ENCODE results near the gene FSD2. TPM values are rescaled to one million over a fixed set of nuclear protein-coding genes. Genes with fewer than 3 reads are reported as not detected.
A peak's percentile ranks its signal among the peaks of the same experiment; 100 is the strongest.

FSD2 gene
- total RNA-seq, 2 donors from 2014 or later: 47.7 to 94.3 TPM

DNA sequence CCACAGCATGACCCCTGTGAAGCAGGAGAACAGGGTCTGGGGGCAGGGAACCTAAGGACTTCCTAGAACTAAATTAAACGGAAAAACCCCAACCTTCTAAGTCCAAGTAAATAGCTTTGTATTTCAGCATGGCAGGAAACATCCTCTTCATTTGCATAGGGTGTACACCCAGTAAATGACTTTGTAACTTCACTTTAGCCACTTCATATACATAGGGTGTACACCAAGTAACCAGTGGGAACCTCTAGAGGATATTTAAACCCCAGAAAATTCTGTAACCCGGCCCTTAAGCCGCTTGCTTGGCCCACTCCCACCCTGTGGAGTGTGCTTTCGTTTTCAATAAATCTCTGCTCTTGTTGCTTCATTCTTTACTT is 41.8 kb downstream of the FSD2 start:
- intact Hi-C loops (cut with DNase I): no loop called here
- no peak for ATAC-seq

DNA sequence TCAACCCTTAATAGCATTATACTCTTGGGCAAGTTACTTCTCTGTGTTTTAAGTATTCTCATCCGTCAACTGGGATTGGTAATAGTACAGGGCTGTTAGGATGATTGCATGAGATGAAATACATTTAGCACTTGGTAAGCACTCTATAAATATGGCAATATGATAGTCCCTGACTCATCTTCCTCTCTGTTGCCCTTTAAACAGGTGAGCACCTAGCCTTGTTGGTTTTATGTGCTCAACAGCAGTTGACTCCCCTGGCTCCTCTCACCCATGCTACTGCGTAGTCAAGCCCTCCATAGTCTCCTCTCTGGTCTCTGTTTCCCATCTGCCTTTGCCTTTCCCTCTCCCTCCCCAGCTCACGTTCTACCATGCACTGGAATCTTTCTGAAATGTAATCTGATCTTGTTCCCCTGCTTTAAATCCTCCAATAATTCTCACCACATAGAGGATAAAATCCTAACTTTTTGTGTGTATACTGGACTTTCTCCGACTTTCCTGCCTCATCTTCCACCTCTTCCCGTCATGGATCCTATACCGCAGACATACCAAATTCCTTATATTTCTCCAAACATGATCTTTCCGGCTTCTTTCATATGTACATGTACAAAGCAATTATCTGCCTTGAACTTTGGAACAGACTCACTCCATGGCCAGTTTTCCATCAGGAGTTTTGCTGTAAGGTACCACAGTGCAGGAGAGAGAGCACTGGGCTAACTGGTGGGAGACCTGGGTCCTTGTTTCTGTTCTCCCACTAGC is 42.3 kb downstream of the FSD2 start:
- no peak for DNase-seq
- ATAC-seq: no peak
- intact Hi-C loops (cut with DNase I): no loop called here

More for the DNA sequence above, 41.8 kb downstream of the FSD2 start:
- DNase-seq: no peak

DNA sequence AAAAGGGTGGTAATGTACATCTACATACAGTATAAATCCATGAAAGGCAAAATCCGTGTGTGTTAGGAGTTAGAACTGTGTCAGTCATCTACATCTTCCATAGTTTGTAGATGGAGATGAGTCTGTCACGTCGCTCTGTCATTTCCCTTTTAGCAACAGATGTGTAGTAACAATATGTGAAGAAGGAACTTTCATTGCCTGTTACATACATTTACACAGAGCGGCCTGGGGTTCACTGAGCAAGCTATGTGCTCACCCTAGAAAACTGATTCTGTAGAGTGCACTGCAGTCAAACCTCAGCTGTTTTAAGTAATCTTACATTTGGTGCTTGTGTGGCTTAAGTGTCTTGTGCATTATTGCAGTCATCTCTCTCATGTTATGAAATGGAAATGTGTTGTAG is 54.6 kb downstream of the FSD2 start:
- intact Hi-C loops (cut with DNase I): loop anchor here in 1 of 2 donors (2.0 kb wide), 1 partner anchor 211 kb away; the partner anchor contains the start of gene RPS17
- no peak for ATAC-seq
- no peak for DNase-seq

DNA sequence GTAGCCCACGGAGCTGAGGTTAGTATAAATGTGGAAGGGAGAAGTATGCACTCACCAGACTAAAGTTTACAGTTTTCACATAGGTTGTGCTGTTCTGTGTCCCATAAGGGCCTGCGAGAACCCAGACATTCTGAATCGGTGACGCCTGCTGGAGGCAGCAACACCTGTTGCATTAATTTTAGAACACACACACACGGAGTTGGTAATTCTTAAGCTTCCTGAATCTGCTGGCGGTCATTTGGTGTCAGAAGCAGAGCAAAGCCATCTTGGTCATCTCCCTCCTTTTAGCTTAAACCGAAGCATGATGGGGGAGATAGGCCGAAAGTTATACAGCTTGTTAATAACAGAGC is 55.1 kb downstream of the FSD2 start:
- intact Hi-C loops (cut with DNase I): loop anchor here in 1 of 2 donors (2.0 kb wide), 1 partner anchor 210 kb away; the partner anchor contains the start of gene RPS17
- DNase-seq (no peak), ATAC-seq (peak in 1 of 2 donors; percentile 7)

DNA sequence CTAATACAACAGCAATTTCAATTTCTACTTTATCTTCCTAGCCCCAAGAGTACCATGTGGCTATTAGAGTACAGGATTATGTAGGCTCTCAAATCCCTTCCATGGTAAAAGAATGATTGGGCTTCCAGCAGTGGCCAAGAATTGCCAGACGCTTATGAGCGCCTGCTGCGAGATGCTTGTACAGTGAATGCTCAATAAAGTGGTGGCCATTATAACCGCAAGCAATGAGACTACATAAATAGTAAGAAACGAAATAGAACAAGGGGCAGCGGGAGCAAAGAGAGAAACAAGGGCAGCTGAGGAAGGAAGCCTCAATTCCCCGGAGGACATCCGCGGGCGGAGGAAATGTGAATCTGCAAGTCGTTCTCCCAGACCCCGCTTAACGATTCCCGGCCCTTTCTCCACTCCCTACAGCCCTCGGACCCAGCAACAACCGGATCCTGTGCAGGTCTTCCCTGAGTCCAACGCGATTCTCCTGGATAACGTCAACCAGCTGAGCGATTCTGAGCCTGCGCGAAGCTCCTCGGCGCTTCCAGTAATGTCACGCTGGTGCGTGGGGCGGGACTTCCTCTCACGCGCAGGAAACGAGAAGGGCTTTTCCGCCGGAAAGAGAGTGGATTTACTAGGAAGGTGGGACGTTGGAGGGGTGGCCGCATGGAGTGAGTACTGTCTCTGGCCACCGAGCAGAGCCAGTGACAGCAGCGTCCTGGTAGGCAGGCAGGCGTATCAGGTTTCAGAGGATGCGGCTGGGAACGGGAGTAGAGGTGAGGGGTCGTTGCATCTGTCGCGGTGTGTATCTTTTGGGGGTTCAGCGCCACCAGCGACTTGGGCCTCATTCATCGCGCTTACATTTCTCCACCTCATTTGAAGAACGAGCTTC is 55.7 kb downstream of the FSD2 start:
- peak; percentile 99 for ATAC-seq
- peak; percentile 94 for DNase-seq
- intact Hi-C loops (cut with DNase I): loop anchor here in 1 of 2 donors (2.0 kb wide), 1 partner anchor 209 kb away; the partner anchor contains the start of gene RPS17

DNA sequence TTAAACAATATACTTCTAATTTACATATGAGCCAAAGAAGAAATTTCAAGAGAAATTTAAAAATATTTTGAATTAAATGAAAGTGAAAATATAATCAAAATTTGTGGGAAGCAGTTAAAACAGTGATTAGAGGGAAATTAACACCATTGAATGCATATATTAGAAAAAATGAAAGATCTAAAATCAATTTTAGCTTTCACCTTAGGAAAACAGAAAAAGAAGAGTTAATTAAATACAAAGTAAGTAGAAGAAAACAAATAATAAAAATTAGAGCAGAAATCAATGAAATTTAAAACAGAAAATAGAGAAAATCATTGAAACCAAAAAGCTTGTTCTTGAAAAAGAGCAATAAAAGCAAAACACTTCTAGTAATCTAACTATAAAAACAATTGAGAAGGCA is 57.6 kb downstream of the FSD2 start:
- intact Hi-C loops (cut with DNase I): no loop called here
- ATAC-seq: no peak
- no peak for DNase-seq

DNA sequence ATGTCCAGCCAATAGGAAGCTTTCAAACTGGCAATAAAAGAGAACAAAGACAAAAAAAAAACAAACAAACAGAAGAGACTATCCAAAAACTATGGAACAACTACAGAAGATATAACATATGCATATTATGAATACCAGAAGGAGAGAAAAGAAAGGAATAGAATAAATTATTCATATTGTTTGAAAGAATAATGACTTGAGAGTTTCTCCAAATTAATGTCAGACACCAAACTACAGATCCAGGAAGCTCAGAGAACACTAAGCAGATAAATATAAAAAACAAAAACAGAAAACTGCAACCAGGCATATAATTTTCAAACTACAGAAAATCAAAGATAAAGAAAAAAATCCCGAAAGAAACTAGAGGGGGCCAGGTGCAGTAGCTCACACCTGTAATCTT is 62.1 kb downstream of the FSD2 start:
- intact Hi-C loops (cut with DNase I): no loop called here
- DNase-seq: no peak
- no peak for ATAC-seq

DNA sequence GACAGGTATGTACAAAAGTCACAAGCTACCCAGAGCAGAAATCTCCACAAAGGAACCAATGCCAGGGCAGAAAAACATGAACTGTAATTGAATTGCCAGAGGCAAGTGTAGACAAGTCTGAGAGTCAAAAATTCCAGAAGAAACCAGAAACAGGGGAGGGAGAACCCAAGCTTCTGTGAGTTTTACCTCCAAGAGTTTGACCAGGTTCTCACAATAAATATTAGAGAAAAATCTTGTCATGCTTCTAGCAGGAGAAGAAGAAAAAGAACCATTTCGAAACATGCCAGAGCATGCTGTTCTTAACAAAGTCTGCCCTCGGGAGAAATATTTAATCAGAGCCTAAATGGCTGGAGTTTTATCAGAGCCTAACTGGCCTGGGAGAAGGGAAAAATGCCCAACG is 63.7 kb downstream of the FSD2 start:
- intact Hi-C loops (cut with DNase I): no loop called here
- DNase-seq: no peak
- no peak for ATAC-seq

DNA sequence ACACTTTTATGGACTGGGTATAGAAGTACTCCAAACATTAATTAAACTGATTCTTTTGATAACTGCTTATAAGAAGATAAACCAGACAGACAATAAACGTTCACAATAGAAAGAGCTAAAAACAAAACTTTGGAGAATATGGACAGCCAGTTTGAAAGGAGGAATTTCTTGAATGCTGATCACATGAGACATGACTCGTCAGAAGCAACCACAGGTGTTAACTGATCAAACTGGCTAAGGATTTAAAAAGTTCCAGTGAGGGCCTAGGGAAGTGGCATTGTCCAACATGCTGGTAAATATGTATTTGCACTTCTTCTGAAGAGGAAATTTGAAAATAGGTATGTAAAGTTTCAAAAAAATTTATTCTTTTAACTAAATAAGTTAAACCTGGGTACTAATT is 66.8 kb downstream of the FSD2 start:
- ATAC-seq (no peak), DNase-seq (no peak)
- intact Hi-C loops (cut with DNase I): no loop called here

DNA sequence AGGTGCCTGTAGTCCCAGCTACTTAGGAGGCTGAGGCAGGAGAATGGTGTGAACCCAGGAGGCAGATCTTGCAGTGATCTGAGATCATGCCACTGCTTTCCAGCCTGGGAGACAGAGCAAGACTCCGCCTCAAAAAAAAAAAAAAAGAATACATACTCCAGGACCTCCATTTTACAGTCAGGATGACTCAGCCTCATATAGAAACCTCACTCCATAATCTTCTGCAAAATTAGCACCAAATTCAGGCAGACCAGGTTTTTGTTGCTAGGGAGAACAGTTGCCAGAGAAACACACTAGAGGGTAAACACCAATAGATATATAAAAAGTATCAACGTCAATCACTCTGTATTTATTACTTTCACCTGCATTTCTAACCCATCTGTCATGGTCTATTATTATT is 67.9 kb downstream of the FSD2 start:
- DNase-seq (no peak), ATAC-seq (no peak)
- intact Hi-C loops (cut with DNase I): no loop called here

DNA sequence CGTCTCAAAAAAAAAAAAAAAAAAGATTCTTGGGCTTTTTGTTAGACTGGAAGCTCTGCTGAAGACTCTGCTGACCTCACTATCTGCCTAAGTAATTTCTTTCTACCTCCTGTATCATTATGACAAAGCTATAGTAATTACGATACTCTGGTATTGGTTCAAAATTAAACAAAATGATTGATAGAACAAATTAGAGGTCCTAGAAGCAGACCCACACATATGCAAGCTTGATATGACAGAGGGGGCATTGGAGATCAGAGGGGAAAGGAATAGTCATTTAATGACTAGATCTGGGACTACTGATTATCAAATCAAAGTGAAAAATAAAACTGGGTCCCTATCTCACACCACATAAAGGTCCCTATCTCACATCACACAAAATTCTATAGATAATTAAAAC is 74.3 kb downstream of the FSD2 start:
- ATAC-seq (no peak), DNase-seq (no peak)
- intact Hi-C loops (cut with DNase I): no loop called here

DNA sequence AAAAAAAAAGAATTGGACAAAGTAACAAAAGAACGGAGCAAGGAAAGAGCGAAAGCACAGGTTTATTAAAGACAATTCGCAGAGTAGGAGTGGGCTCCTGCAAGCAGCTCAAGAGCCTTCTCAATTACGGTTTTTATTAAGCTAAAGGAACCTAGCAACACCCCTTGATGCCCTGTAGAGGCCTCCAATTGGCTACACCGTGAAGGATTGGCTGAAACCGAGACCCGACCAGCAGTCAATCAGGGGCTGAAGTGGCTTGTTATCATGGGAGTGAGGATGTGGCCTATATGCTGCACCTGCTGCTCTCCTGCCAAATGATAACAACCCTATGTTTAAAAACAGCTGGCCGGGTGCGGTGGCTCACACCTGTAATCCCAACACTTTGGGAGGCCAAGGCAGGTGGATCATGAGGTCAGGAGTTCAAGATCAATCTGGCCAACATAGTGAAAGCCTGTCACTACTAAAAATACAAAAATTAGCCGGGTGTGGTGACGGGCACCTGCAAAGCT is 75.8 kb downstream of the FSD2 start:
- intact Hi-C loops (cut with DNase I): no loop called here
- ATAC-seq (no peak), DNase-seq (no peak)

DNA sequence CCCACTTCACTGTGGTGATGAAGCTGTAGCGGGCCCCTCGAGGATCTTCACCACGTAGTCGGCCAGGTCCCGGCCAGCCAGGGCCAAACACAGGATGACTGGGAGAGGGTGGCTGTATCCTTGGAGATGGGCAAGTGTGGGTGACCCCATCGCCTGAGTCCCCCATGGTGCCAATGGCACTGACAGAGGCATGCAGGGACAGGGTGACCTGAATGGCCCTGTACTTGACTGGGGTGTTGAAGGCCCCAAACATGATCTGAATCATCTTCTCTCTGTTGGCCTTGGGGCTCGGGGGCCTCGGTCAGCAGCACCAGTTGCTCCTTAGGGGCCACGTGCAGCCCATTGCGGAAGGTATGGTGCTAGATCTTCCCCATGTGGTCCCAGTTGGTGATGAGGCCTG is 79.1 kb downstream of the FSD2 start:
- ATAC-seq: no peak
- intact Hi-C loops (cut with DNase I): no loop called here
- no peak for DNase-seq

DNA sequence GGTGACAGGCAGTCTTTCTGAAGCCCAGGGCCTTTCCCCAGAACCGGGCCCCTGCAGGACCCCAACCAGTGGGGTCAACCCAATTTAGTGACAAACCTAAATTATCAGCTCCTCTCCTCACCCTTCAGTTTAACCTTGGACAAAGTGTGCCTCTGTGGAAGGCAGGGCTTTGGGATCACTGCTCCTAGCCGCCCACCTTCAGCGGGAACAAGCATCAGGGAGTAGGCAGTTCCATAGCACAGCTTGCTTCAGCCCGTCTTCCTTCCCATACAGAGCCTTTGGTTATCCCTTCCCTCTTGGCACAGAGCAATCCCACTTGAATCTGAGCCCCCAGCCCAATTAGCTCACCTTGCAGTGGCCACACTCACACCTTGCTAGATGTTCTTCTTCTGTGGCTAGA is 90.9 kb downstream of the FSD2 start:
- intact Hi-C loops (cut with DNase I): no loop called here
- DNase-seq (no peak), ATAC-seq (no peak)

DNA sequence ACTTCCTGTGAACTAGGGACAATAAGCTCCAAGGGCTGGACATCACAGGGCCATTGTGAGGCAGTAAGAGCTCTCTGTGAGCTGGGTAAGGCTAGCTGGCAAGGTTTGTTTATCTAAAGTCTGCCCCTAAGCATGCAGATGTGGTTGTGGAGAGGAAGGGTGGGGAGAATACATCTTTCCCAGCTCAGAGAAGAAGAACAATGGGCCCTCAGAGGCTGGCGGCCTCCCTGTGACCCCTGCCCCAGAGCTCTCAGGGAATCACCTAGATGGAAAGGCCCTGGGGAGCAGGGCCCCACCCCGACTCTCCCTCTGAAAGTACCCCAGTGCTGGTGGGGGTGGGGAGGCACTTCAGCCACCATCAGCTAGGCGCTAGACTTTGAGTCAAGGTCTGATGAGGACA is 91.9 kb downstream of the FSD2 start:
- DNase-seq (no peak), ATAC-seq (no peak)
- intact Hi-C loops (cut with DNase I): no loop called here

DNA sequence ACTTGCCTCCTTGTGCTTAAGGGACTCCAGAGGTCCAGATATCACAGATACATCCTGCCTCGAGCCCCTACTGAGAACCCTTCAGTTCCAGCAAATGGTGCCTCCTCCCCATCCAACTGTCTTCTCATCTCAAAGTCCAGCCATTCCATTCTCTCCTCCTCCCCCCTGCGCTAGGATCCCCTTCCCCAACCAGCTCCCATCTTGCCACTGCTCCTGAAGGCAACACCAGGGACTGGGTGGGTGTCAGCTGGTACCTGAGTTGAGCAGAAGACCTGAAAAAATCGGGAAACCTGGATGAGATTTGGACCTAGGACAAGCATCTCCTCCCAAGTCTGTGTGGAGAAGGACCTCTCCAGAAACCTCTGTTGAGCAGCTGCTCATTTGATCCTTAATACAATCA is 93.8 kb downstream of the FSD2 start:
- intact Hi-C loops (cut with DNase I): no loop called here
- ATAC-seq (no peak), DNase-seq (no peak)

DNA sequence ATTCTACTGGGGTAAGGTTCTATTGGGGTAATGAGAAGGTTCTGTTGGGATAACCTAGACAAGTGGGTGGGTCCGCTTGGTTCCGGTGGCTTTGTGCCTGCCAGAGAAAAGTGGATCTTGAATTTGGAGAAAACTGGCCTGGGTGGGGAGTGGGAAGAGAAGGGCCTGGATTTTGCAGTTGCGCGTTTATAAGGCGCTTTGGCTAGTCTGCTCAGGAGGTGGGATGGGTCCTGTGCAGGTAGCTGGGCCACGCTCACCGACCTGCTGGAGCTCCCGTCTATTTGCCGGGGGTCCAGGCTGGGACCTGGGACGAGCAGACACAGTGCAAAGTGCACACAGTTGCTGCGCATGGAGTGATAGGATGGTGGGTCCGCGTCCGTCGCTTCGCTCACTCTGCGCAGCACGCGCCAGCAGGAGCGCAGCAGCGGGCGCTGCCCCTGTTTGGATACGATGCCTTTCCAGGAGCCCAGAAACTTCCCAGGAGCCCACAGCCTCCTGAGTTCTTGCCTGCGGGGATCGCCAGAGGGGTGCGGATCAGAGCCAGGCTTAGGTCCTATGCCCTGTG is 94.9 kb downstream of the FSD2 start:
- intact Hi-C loops (cut with DNase I): no loop called here
- DNase-seq: no peak
- ATAC-seq: no peak

DNA sequence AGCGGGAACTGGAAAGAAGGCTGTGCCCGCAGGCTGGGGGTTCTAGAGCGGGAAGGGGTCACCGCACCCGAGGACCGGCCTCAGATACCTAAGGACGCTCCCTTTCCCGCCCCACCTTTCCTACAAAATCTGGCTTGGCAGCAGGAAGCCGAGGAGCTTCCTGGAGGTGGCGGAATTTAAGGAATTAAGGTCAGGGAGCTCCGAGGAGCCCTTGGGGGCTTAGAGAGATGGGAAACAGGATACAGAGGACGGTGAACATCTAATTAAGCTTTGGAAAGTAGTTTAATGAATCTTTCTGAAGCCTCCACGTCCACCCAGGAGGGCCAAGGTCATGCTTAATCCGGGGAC is 95.7 kb downstream of the FSD2 start:
- ATAC-seq (no peak), DNase-seq (no peak)
- intact Hi-C loops (cut with DNase I): no loop called here

DNA sequence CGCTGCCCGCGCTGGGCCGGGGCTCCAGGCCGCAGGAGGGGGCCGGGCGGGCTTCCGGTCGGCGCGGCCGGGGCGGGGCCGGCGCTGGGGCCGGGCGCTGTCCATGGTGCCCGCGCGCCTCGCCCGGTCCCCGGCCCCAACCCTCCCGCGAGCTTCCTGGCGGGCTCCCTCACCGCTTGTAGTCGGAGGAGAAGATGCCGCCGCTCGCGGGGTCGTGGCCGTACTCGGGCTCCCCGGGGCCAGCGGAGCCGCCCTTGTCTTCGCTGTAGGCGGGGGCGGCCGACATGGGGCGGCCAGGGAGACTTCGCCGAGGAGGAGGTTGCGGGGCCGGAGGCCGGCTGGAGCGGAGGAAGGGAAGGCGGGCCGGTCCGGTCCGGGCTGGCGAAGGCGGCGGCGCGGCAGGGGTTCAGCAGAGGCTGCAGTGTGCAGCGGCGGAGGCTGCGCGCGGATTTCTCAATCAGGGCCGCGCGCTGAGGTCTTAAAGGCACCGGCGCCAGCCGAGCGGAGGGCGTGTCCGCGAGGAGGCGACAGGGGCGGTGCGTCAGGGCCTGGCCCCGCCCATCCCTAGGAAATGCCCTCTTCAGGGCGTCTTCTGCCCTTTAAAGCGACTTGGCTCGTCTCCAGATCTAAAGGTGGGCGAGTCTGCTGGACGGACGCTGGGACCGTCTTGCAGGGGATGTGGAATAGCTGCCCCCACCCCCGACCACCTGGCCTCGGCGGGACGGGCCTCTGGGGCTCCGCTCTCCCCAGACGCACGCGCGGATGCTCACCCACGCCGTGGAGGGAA is 96.3 kb downstream of the FSD2 start, which contains the start of gene AP3B2:
Gene AP3B2, minus strand, starts transcription at position 455 of the 787 bp plus-strand sequence. Its CDS starts 169 bp downstream, at position 286.
- peak; percentile 99 for ATAC-seq
- peak; percentile 75 for DNase-seq
- intact Hi-C loops (cut with DNase I): no loop called here

Measured in left cardiac atrium (tissue), 4 donors.